HG03135 (cell line): ENCODE measurements around the gene MMP23B.

Experiments
- ATAC-seq: cut with Tn5 transposase; IDR thresholded peaks from one replicate; pipeline ENCODE4 v1.9.1; 2021; ENCODE audit warnings: mild to moderate bottlenecking, moderate library complexity; ENCODE audit not compliant: unreplicated experiment

MMP23B gene

GRCh38 chr1:1602304-1602967 is 29.5 kb upstream of the MMP23B start:
- no peak for ATAC-seq

GRCh38 chr1:1602968-1603506 is 28.9 kb upstream of the MMP23B start:
- ATAC-seq = no peak

GRCh38 chr1:1603671-1604373 is 28.2 kb upstream of the MMP23B start:
- no peak for ATAC-seq

GRCh38 chr1:1604374-1605033 is 27.5 kb upstream of the MMP23B start:
- ATAC-seq = no peak

GRCh38 chr1:1605034-1605591 is 26.9 kb upstream of the MMP23B start:
- ATAC-seq = no peak

GRCh38 chr1:1605724-1606123 is 26.2 kb upstream of the MMP23B start:
- no peak for ATAC-seq

- ATAC-seq = no peak
Measured at GRCh38 chr1:1606232-1606631, 25.7 kb upstream of the MMP23B start.

GRCh38 chr1:1609822-1610485 is 22.0 kb upstream of the MMP23B start:
- no peak for ATAC-seq

- no peak for ATAC-seq
Measured at GRCh38 chr1:1610796-1611195, 21.2 kb upstream of the MMP23B start.

GRCh38 chr1:1612104-1612400 is 19.9 kb upstream of the MMP23B start:
- ATAC-seq = no peak

GRCh38 chr1:1613509-1614082 is 18.4 kb upstream of the MMP23B start:
- no peak for ATAC-seq

- ATAC-seq = no peak
Measured at GRCh38 chr1:1614204-1614953, 17.6 kb upstream of the MMP23B start.

GRCh38 chr1:1614954-1615255 is 17.1 kb upstream of the MMP23B start:
- ATAC-seq = no peak

- ATAC-seq = peak; percentile 85
Measured at GRCh38 chr1:1615256-1616044, 16.5 kb upstream of the MMP23B start, which contains the start of gene MIB2. TSS of gene MIB2 (plus strand) at chr1:1615500. CDS start at chr1:1623453, 7,953 bp downstream.

GRCh38 chr1:1616045-1616790 is 15.8 kb upstream of the MMP23B start:
- peak; percentile 11 for ATAC-seq

GRCh38 chr1:1616838-1617237 is 15.1 kb upstream of the MMP23B start:
- ATAC-seq = no peak

- no peak for ATAC-seq
Measured at GRCh38 chr1:1617516-1617915, 14.5 kb upstream of the MMP23B start.

- ATAC-seq = no peak
Measured at GRCh38 chr1:1617925-1618324, 14.0 kb upstream of the MMP23B start.
